GM21737 (cell line): ENCODE data around the gene ZGPAT.
"Not testable (repeated sequence)": the region's sequence is repeated elsewhere in the genome, so short reads cannot be mapped to it uniquely, and the experiment has no call there.

ENCODE experiments used
- ATAC-seq: cut with Tn5 transposase; IDR thresholded peaks from one replicate; pipeline ENCODE4 v1.9.1; 2021; ENCODE audit warnings: mild to moderate bottlenecking, moderate library complexity; ENCODE audit not compliant: unreplicated experiment

ZGPAT gene, protein sequence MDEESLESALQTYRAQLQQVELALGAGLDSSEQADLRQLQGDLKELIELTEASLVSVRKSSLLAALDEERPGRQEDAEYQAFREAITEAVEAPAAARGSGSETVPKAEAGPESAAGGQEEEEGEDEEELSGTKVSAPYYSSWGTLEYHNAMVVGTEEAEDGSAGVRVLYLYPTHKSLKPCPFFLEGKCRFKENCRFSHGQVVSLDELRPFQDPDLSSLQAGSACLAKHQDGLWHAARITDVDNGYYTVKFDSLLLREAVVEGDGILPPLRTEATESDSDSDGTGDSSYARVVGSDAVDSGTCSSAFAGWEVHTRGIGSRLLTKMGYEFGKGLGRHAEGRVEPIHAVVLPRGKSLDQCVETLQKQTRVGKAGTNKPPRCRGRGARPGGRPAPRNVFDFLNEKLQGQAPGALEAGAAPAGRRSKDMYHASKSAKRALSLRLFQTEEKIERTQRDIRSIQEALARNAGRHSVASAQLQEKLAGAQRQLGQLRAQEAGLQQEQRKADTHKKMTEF

DNA sequence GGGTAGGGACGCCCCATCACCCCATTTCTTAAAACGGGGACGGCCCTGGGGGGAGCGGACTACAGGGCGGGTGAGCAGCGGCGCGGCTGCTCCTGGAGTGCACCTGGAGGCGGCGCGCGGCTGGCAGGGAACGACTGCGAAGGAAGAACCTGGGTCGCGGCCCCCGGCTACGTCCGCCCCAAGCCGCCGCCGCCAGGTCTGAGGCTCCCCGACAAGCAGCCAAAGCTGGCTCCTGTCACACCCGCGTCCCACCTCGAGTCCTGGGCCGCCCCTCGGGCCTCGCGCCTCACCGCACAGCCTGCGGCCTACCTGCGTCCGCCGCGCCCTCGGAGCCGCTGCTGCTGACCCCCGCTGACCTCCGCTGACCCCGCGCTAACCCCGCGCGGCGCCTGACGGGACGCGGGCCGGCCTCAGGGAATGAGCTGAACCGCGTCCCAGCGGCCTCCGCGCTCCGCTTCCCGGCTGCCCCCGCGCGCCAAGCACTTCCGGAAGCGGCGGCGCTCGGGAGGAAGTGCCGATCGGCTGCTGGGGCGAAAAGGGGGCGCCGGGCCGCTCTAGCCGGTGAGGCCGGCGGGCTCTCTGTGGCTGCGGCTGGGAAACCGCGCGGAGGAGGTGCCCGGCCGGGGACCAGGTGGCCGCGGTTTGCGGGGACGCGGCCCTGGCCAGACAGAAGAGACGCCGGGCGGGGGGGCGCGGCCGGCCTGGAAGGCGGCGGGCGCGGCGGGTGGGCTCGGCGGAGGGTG is at the start of gene ZGPAT, which contains the start of gene ARFRP1:
Gene ZGPAT (plus strand): TSS at position 482 of the 743 bp plus-strand sequence. CDS start 542 bp downstream, outside the sequence.
Gene ARFRP1 (minus strand): TSS at position 419 of the 743 bp plus-strand sequence. CDS start 885 bp downstream, outside the sequence.
- peak; percentile 61 for ATAC-seq

DNA sequence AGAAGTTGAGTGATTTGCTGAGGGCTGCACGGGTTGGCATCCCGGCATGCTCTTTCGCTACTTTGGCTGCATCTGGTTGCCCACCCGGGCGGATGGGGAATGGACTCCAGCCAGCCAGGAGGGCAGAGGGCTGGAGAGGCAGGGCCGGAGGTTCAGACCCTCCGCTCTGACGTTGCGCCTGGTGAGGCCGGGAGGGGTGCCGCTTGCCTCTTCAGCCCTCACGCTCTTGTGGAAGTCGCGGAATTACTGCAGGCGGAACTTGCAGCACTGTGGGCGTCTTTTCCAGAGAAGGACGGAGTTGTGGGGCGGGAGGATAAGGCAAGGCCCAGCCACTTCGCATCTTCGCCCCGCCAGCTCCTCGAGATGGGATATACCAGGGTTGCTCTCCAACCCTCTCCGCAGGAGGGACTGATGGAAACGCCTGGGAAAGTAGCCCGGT is 49.1 kb upstream of the ZGPAT start:
- peak; percentile 9 for ATAC-seq

DNA sequence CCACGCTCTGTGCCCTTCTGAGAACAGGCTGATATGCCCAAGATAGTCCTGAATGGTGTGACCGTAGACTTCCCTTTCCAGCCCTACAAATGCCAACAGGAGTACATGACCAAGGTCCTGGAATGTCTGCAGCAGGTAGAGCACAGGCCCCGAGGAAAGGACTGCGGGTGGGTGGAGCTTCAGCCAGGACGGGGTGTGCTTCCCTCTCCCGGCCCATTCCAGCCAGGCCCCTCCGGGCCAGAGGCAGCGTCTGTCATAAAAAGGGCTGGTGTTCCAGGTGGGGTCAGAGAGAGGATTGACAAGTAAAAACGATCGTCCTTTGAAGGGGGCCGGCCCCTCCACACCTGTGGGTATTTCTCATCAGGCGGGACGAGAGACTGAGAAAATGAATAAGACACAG is 48.5 kb upstream of the ZGPAT start:
- no peak for ATAC-seq

DNA sequence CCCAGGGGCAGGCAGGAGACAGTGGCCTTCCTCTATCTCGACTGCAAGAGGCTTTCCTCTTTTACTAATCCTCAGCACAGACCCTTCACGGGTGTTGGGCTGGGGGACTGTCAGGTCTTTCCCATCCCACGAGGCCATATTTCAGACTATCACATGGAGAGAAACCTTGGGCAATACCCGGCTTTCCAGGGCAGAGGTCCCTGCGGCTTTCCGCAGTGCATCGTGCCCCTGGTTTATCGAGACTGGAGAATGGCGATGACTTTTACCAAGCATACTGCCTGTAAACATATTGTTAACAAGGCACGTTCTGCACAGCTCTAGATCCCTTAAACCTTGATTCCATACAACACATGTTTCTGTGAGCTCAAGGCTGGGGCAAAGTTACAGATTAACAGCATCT is 47.7 kb upstream of the ZGPAT start:
- ATAC-seq, result not testable (repeated sequence)

DNA sequence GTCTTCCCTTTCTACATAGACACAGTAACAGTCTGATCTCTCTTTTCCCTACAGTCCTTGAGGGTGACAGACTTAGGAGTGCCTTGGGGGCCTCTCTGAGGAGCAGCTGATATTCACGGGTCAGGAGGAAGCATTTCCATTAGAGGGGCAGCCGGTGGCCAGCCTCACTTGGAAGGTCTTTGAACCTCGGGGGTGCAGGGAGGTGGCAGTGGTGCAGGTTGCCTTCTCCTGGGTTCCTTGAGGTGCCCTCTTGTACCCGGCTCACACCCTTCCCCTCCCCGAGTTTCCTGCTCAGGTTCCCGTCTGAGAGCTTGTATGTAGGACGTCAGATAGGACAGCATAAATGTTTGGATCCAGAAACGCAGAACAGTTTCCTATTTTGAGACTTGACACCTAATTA is 47.2 kb upstream of the ZGPAT start:
- ATAC-seq, result no peak

DNA sequence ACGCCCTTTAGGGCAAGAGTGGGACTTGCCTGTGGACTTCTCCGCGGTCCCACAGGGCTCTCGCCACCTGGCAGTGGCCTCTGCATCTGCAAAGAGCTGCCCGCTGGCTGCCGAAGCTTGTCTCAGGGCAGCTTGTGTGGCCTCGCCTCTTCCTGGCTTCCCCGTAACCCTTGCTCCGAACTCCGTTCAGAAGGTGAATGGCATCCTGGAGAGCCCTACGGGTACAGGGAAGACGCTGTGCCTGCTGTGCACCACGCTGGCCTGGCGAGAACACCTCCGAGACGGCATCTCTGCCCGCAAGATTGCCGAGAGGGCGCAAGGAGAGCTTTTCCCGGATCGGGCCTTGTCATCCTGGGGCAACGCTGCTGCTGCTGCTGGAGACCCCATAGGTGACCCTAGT is 46.7 kb upstream of the ZGPAT start:
- ATAC-seq, result no peak

DNA sequence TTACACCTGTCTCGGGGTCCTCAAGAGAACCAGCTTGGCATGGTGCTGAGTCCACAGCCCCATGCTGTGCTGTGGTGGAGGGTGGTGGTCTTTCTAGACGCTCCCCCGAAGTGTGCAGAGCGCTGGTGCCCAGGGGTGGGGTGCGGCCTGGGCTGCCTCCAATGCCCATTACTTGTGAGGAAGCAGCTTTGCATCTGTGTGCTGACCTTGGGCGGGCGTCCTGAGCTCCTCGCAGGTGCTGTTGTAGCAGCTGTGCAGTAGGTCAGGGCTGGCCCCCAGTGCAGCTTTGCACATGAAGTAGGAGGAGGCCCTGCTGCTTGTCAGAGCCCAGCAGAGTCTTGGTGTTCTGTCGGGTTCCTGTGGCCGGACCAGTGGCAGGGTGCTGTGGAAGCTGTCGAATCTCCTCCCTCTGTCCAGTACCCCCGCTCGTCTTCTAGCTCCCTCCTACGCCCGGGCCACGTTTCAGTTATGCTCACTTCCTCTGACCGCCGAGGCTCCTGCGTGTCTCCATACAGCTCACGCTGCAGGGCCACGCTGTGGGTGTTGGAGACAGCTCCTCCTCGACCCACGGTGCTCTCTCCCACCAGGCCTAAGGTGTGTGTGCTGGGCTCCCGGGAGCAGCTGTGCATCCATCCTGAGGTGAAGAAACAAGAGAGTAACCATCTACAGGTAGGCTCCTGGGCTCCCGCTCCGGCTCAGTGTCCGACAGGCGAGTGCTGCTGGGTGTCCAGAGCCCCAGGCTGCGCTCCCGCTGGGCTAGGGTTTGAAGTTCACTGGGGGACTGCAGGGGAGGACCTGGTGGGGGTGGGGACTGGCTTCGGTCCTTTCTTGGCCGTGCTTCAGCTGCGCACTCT is 45.7 kb upstream of the ZGPAT start:
- ATAC-seq, result no peak

DNA sequence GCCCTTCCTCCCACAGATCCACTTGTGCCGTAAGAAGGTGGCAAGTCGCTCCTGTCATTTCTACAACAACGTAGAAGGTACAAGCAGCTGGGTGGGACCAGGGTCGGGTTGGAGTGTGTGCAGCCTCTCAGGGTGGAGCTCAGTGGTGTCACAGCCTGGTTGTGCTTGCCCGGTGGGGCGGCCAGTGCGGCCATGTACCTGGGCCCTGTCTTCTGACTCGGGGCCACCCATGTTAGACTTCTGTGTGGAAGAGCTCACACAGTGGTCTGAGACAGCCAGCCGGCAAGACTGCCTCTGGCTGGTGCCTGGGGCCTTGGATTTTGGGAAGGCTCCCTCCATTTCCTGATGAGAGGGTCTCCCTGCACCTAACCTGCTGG is 45.0 kb upstream of the ZGPAT start:
- no peak for ATAC-seq

DNA sequence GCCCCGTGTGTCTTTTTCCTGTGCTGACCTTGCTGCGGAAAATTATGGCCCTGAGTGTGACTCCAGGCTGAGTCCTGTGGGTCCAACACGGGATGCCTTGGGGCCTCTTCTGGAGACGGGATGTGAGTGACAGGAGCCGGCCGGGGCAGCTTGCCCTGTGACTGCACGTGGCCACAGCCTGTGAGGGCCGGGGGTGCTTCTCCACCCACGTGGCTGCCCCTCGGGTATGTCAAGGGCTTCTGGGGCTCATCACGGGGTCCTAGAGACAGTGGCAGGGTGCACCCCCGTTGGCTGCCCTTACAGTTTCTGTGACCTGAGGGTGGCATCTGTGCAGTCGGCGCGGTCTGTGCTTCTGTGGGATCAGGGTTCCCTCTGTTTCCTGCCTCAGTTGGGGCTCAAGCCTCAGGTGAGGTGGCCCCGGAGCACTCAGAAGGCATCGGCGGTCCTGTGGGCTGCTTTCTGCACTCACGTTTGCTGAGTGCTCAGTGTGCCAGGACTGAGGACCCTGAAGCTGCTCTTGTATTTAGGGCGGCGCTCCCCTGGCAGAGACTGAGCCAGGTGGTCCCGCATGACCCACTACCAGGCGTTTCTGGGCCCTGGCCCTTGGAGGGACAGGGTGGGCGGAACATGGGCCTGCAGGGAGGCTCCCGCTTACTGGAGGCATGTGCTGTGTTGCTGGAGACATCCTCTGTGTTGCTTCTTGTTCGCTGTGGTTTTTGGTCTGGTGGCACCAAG is 44.3 kb upstream of the ZGPAT start:
- no peak for ATAC-seq

DNA sequence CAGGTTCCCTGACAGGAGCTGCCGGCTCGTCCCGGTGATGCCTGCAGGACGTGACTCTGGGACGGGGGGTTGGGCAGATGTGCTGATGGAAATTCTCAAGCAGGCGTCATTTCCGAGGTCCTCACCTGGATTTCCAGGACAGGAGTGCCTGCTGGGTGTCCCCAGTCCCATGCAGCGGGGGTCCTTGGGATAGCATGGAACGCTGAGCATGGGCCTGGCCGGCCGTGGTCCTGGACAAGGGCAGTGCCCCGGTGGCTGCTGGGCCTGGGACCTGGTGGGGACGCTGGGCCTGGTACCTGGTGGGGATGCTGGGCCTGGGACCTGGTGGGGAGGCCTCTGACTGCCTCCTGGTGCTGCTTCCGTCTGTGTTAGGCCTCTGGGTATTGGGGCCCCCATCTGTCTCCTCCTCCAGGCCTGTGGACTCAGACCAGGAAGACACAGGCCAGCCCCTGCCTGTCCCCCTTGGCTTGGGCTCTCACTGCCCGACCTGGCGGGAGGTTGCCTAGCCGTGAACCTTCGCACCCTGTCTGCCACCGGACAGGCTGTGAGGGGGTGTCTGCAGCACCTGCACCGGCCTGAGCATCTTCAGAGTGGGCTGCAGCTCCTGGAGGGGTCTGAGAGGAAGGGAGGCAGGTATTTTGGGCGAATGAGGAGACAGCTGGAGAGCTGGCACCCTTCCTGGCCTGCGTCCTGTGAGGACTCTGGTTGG is 43.5 kb upstream of the ZGPAT start:
- no peak for ATAC-seq

DNA sequence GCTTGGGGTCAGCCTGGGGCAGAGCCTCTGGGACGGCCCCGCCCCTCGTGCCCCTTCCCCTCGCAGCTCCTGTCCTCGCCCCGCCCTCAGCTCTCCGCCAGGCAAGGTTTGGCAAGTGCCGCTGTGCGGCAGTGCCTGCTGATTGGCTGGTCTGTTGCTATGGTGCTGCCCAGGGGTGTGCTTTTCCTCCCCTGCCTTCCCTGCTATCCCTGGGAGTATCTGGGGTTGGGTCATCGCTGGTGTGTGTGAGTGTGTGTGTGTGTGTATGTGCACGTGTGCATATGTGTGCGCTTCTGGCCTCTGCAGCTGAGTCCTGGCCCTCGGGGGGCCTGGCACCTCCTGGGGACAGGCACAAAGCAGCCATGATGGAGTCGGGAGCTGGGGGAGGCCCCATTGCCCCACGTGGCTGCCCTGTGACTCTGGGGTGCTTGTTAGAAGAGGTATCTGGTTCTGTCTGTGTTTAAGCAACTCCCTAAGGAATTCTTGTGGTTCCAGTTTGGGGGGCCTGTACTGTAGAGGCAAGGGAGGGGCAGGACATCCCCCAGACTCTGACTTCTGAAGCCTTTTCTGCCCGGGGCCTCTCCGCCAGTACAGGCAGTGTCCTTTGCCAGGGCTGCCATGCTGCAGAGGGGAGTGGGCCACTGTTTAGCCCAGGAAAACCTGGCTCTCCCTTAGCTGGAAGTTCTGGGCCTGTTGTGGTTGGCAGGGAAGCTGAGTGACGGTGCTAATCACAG is 42.8 kb upstream of the ZGPAT start:
- no peak for ATAC-seq

DNA sequence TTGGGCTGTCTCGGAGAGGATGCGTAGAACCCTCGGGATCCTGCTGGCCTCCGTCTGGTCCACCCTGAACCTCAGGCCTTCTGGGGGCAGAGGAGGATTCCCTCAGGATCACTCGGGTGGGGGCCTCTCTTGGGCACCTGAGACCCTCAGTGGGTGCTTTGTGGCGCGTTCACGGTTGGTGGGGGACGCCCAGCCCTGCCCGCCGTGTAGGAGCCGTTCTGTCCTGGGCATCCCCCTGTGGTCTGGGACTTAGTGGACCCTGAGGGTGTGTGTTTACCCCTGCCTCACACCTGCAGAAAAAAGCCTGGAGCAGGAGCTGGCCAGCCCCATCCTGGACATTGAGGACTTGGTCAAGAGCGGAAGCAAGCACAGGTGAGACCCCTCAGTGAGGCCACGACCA is 42.1 kb upstream of the ZGPAT start:
- ATAC-seq, result no peak

DNA sequence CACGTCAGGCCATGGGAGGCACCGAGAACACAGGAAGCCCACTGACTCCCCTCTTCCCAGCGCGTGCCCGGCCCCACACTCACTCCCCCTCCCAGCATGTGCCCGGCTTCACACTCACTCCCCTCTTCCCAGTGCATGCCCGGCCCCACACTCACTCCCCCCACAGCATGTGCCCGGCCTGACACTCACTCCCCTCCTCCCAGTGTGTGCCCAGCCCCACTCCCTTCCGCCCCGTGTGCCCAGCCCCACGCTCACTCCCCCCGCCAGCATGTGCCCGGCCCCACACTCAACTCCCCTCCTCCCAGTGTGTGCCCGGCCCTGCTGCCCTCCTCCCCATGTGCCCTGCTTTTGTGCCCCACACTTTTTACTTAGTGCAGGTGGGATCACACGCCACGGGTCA is 40.0 kb upstream of the ZGPAT start:
- no peak for ATAC-seq

DNA sequence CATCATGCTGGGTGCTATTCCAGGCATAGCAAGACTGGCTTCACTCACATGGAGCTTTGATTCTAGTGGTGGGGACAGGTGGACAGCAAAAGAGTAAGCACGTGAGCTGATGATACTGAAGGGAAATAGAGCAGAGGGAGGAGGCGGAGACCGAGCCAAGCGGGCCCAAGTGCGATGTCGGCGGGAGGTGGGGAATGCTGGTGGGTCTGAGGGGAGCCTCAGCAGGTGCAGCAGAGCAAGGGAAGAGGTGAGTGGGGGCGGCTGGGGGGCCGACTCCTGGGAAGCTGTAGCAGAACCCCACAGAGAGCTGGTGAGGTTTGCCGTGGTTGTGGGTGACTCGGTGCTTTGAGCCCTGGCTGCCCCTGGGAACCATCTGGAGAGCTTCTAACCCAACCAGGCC is 39.5 kb upstream of the ZGPAT start:
- ATAC-seq, result no peak

DNA sequence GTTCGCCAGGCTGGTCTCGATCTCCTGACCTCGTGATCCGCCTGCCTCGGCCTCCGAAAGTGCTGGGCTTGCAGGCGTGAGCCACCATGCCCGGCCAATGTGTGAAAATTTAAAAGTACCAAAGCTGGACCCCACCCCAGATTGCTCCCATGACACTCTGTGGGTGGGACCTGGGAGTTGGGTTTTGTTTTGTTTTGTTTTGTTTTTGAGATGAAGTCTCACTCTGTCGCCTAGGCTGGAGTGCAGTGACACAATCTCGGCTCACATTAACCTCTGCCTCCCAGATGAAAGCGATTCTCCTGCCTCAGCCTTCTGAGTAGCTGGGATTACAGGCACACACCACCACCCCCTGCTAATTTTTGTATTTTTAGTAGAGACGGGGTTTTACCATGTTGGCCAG is 36.1 kb upstream of the ZGPAT start:
- not testable (repeated sequence) for ATAC-seq

DNA sequence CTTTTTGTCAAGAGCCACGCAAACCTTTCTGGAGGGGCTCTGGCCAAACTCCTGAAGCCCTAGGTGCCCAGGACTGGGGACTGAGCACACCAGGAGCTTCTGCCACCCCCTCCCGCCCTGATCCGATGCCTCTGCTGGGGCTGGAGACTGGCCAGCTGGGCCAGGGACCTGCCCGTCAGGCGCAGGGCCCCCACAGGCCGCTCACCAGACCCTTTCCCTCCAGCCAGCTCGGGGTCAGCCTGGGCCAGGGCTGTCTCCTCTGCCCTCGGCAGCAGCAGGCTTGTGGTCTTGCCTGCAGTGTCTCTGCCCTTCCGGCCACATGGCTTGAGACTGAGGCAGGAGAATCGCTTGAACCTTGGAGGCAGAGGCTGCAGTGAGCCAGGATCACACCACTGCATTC is 35.2 kb upstream of the ZGPAT start:
- ATAC-seq, result no peak

DNA sequence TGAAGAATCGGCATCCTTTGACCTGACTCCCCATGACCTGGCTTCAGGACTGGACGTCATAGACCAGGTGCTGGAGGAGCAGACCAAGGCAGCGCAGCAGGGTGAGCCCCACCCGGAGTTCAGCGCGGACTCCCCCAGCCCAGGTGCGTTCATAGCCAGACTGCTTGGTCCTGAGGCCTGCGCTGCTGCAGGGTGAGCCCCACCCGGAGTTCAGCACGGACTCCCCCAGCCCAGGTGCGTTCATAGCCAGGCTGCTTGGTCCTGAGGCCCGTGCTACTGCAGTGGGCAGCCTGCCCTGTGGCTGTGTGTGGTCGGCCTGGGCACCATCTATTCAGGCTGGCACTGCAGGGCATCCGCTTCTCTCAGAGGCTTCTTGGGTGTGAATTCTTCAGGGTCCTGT is 33.9 kb upstream of the ZGPAT start:
- no peak for ATAC-seq

DNA sequence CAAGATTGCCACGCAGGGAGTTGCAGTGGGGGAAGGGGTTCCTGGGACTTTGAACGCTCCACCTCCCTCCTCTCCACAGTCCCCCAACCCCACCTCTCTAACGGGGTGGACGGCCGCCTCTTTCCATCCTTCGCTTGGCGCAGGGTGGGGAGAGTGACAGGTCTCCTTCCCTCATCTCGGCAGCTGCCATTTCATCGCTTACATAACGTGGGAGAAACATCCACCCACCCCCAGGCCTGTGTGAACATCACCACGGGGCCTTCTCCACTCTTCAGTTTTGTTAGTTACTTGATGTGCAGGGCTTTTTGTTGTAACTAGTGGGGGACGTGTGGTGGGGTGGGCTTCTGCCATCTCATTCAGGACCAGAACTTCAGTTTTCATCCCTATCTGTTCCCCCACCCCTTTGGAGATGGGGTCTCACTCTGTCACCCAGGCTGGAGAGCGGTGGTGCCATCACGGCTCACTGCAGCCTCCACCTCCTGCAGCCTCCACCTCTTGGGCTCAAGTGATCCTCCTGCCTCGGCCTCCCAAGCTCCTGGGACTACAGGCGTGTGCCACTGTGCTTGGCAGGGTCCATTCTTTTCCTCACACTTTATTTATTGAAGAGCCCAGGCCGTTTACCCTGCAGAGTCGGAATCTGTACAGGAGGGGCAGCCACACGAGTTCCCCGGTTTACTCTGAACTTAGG is 32.0 kb upstream of the ZGPAT start:
- ATAC-seq, result no peak
